Breast epithelium (tissue), 3 donors: ENCODE results near the gene HOXD13.

ENCODE experiments used
- CTCF ChIP-seq, 3 donors: fragments of 450-650 bp; IDR thresholded peaks; one replicate each; pipeline ENCODE4 v1.5.1; 2016 to 2017; ENCODE audit warnings: antibody characterized with exemption in 3 of 3, mild to moderate bottlenecking in 3 of 3, moderate library complexity in 3 of 3
- POLR2A ChIP-seq: fragments of 450-650 bp; IDR thresholded peaks from one replicate; pipeline ENCODE4 v1.6.1; 2016; ENCODE audit warnings: antibody characterized with exemption, mild to moderate bottlenecking, moderate library complexity
- POLR2AphosphoS5 ChIP-seq, 3 donors: sonication (generic); formaldehyde crosslinking; IDR thresholded peaks; one replicate each; pipeline ENCODE4 v1.6.1; 2017; ENCODE audit warnings: antibody characterized with exemption in 3 of 3

- TF ChIP-seq POLR2A (no peak), CTCF (IDR thresholded peaks at IDR 0.05) (no peak), POLR2AphosphoS5 (IDR thresholded peaks at IDR 0.05) (peak in 1 of 3 donors; percentile 17)
These were observed 3.9 kb downstream of the HOXD13 start for GRCh38 chr2:176096243-176096985.
